ENCODE data around the gene ATF6B.

GRCh38 chr6:32171234-32171633, 43.2 kb upstream of the ATF6B start:
- TF ChIP-seq, protein P1, sequence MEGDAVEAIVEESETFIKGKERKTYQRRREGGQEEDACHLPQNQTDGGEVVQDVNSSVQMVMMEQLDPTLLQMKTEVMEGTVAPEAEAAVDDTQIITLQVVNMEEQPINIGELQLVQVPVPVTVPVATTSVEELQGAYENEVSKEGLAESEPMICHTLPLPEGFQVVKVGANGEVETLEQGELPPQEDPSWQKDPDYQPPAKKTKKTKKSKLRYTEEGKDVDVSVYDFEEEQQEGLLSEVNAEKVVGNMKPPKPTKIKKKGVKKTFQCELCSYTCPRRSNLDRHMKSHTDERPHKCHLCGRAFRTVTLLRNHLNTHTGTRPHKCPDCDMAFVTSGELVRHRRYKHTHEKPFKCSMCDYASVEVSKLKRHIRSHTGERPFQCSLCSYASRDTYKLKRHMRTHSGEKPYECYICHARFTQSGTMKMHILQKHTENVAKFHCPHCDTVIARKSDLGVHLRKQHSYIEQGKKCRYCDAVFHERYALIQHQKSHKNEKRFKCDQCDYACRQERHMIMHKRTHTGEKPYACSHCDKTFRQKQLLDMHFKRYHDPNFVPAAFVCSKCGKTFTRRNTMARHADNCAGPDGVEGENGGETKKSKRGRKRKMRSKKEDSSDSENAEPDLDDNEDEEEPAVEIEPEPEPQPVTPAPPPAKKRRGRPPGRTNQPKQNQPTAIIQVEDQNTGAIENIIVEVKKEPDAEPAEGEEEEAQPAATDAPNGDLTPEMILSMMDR (IDR thresholded peaks at IDR 0.05) = no peak
- no peak for TF ChIP-seq POLR2A (IDR thresholded peaks at IDR 0.05)
- no peak for TF ChIP-seq POLR2AphosphoS5 (IDR thresholded peaks at IDR 0.05)
- TF ChIP-seq EP300 (IDR thresholded peaks at IDR 0.05) = no peak

All from gastroesophageal sphincter (tissue), 3 donors.